ENCODE measurements around the gene PPP1R7. TPM values are rescaled to one million over a fixed set of nuclear protein-coding genes. Genes with fewer than 3 reads are reported as not detected.
A peak's percentile ranks its signal among the peaks of the same experiment; 100 is the strongest.

Gene PPP1R7
- total RNA-seq, 2 donors from 2014 or later: 54.8 to 109 TPM

- peak; percentile 57 for DNase-seq (ENCODE audit: low spot score)
- no peaks in the 10 kb centered on the region for H3K27me3 Mint-ChIP-seq
- H3K4me3 Mint-ChIP-seq: no peak overlapping the region
- H3K4me1 Mint-ChIP-seq (ENCODE audit: low read depth in 2 of 2): peaks cover 7 to 18% of the 10 kb centered on the region in 2 donors
- H3K36me3 Mint-ChIP-seq: peaks cover 14% of the 10 kb centered on the region
- no peak for ATAC-seq
- H3K27ac Mint-ChIP-seq: no peak overlapping the region
- H3K9me3 Mint-ChIP-seq: no peaks in the 10 kb centered on the region
These were observed 76.7 kb downstream of the PPP1R7 start for GRCh38 chr2:241226723-241227572.

- Mint-ChIP-seq H3K27ac (no peak overlapping the region), H3K36me3 (peaks cover 15% of the 10 kb centered on the region), H3K9me3 (no peaks in the 10 kb centered on the region), H3K4me1 (ENCODE audit: low read depth in 2 of 2) (peaks cover 7 to 18% of the 10 kb centered on the region in 2 donors), H3K27me3 (no peaks in the 10 kb centered on the region), H3K4me3 (no peak overlapping the region)
- no peak for ATAC-seq
- DNase-seq (ENCODE audit: low spot score): peak; percentile 5
These were observed 77.3 kb downstream of the PPP1R7 start for GRCh38 chr2:241227594-241227993.

GRCh38 chr2:241228081-241228859 is 78.0 kb downstream of the PPP1R7 start:
- H3K9me3 Mint-ChIP-seq: no peaks in the 10 kb centered on the region
- DNase-seq (ENCODE audit: low spot score) (peak; percentile 44), ATAC-seq (no peak)
- H3K36me3 Mint-ChIP-seq: peaks cover 15% of the 10 kb centered on the region
- H3K4me3 Mint-ChIP-seq: no peak overlapping the region
- H3K4me1 Mint-ChIP-seq (ENCODE audit: low read depth in 2 of 2): peaks cover 7 to 18% of the 10 kb centered on the region in 2 donors
- no peaks in the 10 kb centered on the region for H3K27me3 Mint-ChIP-seq
- no peak overlapping the region for H3K27ac Mint-ChIP-seq

- Mint-ChIP-seq H3K36me3 (peaks cover 19% of the 10 kb centered on the region), H3K4me3 (no peak overlapping the region), H3K27ac (no peak overlapping the region), H3K9me3 (no peaks in the 10 kb centered on the region), H3K27me3 (no peaks in the 10 kb centered on the region), H3K4me1 (ENCODE audit: low read depth in 2 of 2) (peaks cover 7 to 18% of the 10 kb centered on the region in 2 donors)
- ATAC-seq (no peak), DNase-seq (ENCODE audit: low spot score) (no peak)
These were observed 78.7 kb downstream of the PPP1R7 start for GRCh38 chr2:241228860-241229516.

GRCh38 chr2:241229563-241230401 is 79.5 kb downstream of the PPP1R7 start:
- ATAC-seq: no peak
- H3K27ac Mint-ChIP-seq: no peak overlapping the region

GRCh38 chr2:241230435-241230834 is 80.2 kb downstream of the PPP1R7 start:
- Mint-ChIP-seq H3K27me3 (no peaks in the 10 kb centered on the region), H3K36me3 (peaks cover 26% of the 10 kb centered on the region), H3K4me1 (ENCODE audit: low read depth in 2 of 2) (peaks cover 7 to 10% of the 10 kb centered on the region in 2 donors), H3K27ac (no peak overlapping the region), H3K4me3 (no peak overlapping the region), H3K9me3 (no peaks in the 10 kb centered on the region)
- ATAC-seq (no peak), DNase-seq (ENCODE audit: low spot score) (no peak)

More at GRCh38 chr2:241229563-241230401, 79.5 kb downstream of the PPP1R7 start:
- peaks cover 7 to 11% of the 10 kb centered on the region in 2 donors for H3K4me1 Mint-ChIP-seq (ENCODE audit: low read depth in 2 of 2)
- H3K27me3 Mint-ChIP-seq: no peaks in the 10 kb centered on the region
- no peak overlapping the region for H3K4me3 Mint-ChIP-seq
- H3K36me3 Mint-ChIP-seq: peaks cover 25% of the 10 kb centered on the region
- no peak for DNase-seq (ENCODE audit: low spot score)
- H3K9me3 Mint-ChIP-seq: no peaks in the 10 kb centered on the region

GRCh38 chr2:241232736-241233575 is 82.7 kb downstream of the PPP1R7 start:
- DNase-seq (ENCODE audit: low spot score) (no peak), ATAC-seq (no peak)
- Mint-ChIP-seq H3K27me3 (no peaks in the 10 kb centered on the region), H3K27ac (no peak overlapping the region), H3K9me3 (no peaks in the 10 kb centered on the region), H3K4me3 (no peak overlapping the region), H3K4me1 (ENCODE audit: low read depth in 2 of 2) (peaks cover 7 to 13% of the 10 kb centered on the region in 2 donors), H3K36me3 (peaks cover 38% of the 10 kb centered on the region)

Other genes starting within 250 kb of the PPP1R7 start
- gene CROCC2, start 244.1 kb upstream of the PPP1R7 start, total RNA-seq: not detected
- under 1 TPM in 1 of 2 donors, not detected in 1; 0.14 TPM for gene SNED1, start 151.8 kb upstream of the PPP1R7 start, total RNA-seq
- 10 to 100 TPM; 38.1 to 40.5 TPM for gene MTERF4, start 48.2 kb upstream of the PPP1R7 start, total RNA-seq
- gene PASK, start 995 bp upstream of the PPP1R7 start, total RNA-seq: 10 to 100 TPM; 69.5 to 78.9 TPM
- gene ANO7, start 38.2 kb downstream of the PPP1R7 start, total RNA-seq: 1 to 10 TPM; 2.8 to 7.1 TPM
- 100 to 1,000 TPM; 295 to 479 TPM for gene HDLBP, start 165.2 kb downstream of the PPP1R7 start, total RNA-seq
- gene SEPTIN2, start 165.5 kb downstream of the PPP1R7 start, total RNA-seq: 100 to 1,000 TPM; 246 to 264 TPM
- gene FARP2, start 205.8 kb downstream of the PPP1R7 start, total RNA-seq: 10 to 100 TPM; 49.2 to 77.3 TPM

Measured in natural killer cell treated with Interleukin-12 subunit alpha and Interleukin-12 subunit beta and Interleukin-15 and Interleukin-18, amount 100 ng/mL, for 72 hours (primary cell).